ENCODE measurements around the gene KL. TPM values are rescaled to one million over a fixed set of nuclear protein-coding genes. Genes with fewer than 3 reads are reported as not detected.

Gene KL
- total RNA-seq, 2 donors from 2014 or later: 0.25 to 0.41 TPM

- no peaks in the 10 kb centered on the region for H3K9me3 Mint-ChIP-seq
- H3K27ac Mint-ChIP-seq: no peak overlapping the region
- no peak for ATAC-seq
- no peak for DNase-seq (ENCODE audit: low spot score in 2 of 2)
- no peaks in the 10 kb centered on the region for H3K36me3 Mint-ChIP-seq
These were observed 93.6 kb downstream of the KL start for GRCh38 chr13:33109801-33110200.

GRCh38 chr13:33110386-33110712 lies 94.1 kb downstream of the KL start:
- ATAC-seq (no peak), DNase-seq (ENCODE audit: low spot score in 2 of 2) (no peak)
- H3K27ac Mint-ChIP-seq: no peak overlapping the region
- no peaks in the 10 kb centered on the region for H3K9me3 Mint-ChIP-seq
- no peaks in the 10 kb centered on the region for H3K36me3 Mint-ChIP-seq

DNA sequence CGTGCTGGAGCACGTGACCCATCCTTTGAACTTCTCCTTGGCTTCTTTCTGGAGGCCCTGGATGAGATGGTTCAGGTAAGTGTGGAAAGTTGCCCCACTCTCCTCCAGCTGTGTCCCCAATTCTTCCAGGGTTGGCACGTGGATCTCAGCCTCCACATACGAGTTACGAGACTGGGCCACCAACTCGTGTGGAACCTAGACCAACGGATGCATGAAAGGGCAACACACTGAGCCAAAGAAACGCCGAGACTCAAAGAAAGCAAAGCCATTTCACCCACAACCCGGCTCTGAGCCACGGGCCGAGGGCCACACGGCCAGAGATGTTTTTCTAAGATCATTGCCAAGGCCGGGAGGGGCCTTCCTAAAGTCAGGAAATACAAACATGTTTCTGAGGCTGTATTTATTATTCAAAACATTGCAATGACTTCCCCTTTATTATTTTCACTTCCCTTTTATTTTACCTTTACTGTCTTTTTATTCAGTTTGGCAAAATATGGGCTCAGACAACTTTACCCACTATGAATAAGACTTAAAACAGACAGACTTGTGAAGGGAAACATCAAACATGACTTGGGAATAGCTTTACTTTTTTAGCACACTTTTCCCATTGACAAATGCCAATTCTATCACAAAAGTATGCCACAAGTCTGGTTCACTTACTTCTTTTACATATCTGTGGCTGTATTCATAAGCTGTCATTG lies 94.6 kb downstream of the KL start:
- no peak for DNase-seq (ENCODE audit: low spot score in 2 of 2)
- Mint-ChIP-seq H3K9me3 (no peaks in the 10 kb centered on the region), H3K36me3 (no peaks in the 10 kb centered on the region), H3K27ac (no peak overlapping the region)
- no peak for ATAC-seq

- DNase-seq (ENCODE audit: low spot score in 2 of 2): no peak
- ATAC-seq: no peak
- Mint-ChIP-seq H3K27ac (no peak overlapping the region), H3K9me3 (no peaks in the 10 kb centered on the region), H3K36me3 (no peaks in the 10 kb centered on the region)
These were observed 95.3 kb downstream of the KL start for GRCh38 chr13:33111414-33112110.

GRCh38 chr13:33112766-33113165 lies 96.5 kb downstream of the KL start:
- ATAC-seq: no peak

DNA sequence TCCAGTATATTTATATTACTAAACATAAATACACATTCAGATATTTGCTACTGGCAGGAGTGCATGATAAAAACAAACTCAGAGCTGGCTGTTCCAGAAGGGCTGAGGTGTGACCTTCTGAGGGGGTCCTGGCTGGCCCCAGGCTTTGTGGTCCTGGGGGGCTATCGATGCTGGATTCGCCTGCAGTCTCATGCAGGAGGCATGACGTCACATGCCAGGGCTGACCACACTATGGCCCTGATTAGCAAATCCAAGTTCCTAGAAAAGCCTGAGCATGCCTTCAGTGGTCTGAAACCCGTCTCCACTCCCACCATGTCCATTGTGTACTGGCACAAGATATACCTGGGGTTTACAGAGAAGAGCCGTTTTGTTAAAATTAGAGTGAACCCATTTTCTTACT lies 97.9 kb downstream of the KL start:
- no peak for DNase-seq (ENCODE audit: low spot score in 2 of 2)
- Mint-ChIP-seq H3K9me3 (no peaks in the 10 kb centered on the region), H3K27ac (no peak overlapping the region), H3K36me3 (no peaks in the 10 kb centered on the region)
- ATAC-seq: no peak

More at GRCh38 chr13:33112766-33113165, 96.5 kb downstream of the KL start:
- Mint-ChIP-seq H3K27ac (no peak overlapping the region), H3K9me3 (no peaks in the 10 kb centered on the region), H3K36me3 (no peaks in the 10 kb centered on the region)
- DNase-seq (ENCODE audit: low spot score in 2 of 2): no peak

GRCh38 chr13:33115274-33115673 lies 99.1 kb downstream of the KL start:
- H3K36me3 Mint-ChIP-seq: no peaks in the 10 kb centered on the region
- no peak for ATAC-seq
- H3K9me3 Mint-ChIP-seq: no peaks in the 10 kb centered on the region
- H3K27ac Mint-ChIP-seq: no peak overlapping the region
- DNase-seq (ENCODE audit: low spot score in 2 of 2): no peak
